Measurements from ENCODE around the gene THEMIS.

THEMIS gene

DNA sequence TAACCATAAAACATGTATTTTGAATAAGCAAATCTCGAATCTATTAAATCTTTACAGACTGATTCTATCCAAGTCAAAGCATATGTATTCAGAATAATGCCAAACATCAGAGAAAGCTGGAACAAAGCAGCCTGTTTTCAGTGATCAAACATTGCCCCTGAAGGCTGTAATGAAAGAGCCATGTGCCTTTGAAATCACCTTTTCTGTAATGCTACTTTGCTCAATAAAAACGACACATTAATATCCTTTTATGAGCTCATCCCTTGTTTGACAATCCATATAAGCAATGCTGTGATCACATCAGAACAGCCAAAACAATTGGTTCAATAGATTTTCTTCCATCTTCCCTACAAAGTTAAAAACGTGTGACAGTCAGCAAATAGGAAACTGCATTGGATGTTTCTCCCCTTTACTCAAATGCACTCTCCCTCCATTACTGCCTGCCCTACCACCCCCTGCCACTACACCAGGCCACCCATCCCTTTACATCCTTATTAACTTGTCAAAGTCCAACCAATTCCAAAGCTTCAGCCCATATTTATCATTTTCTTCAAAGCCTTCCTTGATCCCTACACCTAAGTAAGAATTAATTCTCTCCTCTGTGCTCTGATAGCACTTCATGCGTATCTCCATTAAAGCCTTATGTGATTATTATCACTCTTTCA lies 42.0 kb downstream of the THEMIS start:
- no peak for DNase-seq (ENCODE audit: low spot score)

DNA sequence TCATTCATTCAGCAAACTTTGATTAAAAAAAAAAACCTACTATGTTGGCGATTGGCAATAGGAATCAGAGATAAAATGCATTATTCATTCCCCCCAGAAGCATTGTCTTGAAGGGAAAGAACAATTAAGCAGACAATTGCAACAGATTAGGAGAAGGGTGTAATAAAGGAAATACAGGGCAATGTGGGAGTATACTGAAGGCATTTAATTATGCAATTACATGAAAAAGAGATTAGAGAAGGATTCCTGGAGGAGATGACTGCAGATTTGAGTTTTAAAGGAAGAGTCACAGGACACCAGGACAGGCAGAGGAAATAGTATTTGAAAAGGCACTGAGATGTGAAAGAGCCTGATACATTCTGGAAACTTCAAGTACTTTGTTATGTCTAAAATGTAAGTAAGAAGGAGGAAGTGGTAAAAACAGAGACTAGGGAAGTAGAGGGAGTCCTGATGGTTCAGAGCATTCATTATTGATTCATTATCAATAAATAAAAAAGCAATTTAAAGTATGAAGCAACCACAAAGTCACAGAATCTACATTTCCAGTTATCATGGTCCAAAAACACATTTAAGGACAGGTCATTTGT lies 43.7 kb downstream of the THEMIS start:
- DNase-seq (ENCODE audit: low spot score) = no peak

- DNase-seq (ENCODE audit: low spot score) = peak; percentile 8
Measured at GRCh38 chr6:127855542-127856159, 45.2 kb downstream of the THEMIS start.

DNA sequence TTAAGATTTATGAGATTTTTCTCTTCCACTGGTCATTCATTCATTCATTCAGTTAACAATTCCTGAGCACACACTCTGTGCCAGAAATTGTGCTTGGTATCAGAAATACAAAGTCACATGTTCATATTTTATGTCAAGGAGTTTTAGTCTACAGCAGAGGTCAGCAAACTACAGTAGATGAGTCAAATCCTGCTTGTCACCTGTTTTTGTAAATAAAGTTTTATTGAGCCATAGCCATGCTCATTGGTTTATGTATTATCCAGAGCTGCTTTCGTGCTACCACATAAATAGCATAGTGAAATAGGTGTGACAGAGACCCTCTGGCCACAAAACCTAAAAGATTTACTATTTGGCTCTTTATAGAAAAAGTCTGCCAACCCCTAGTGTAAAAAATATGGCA lies 46.8 kb downstream of the THEMIS start:
- no peak for DNase-seq (ENCODE audit: low spot score)

DNA sequence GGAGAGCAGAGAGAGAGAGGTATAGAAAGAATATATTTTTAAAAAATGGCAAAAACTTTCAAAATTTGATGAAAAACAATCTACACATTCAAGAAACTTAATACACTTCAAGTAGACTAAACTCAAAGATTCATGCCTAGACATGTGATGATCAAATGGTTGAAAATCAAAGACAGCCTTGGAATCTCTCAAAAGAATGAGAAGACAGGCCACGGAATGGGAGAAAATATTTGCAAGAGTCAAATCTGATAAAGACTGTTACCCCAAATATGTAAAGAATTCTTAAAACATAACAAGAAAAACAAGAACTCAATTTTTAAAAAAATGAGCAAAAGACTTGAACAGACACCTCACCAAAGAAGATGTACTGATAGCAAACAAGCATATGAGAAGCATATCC lies 49.7 kb downstream of the THEMIS start:
- no peak for DNase-seq (ENCODE audit: low spot score)

GRCh38 chr6:127845242-127845641 lies 55.6 kb downstream of the THEMIS start:
- DNase-seq (ENCODE audit: low spot score) = no peak

GRCh38 chr6:127844529-127844928 lies 56.3 kb downstream of the THEMIS start:
- no peak for DNase-seq (ENCODE audit: low spot score)

DNA sequence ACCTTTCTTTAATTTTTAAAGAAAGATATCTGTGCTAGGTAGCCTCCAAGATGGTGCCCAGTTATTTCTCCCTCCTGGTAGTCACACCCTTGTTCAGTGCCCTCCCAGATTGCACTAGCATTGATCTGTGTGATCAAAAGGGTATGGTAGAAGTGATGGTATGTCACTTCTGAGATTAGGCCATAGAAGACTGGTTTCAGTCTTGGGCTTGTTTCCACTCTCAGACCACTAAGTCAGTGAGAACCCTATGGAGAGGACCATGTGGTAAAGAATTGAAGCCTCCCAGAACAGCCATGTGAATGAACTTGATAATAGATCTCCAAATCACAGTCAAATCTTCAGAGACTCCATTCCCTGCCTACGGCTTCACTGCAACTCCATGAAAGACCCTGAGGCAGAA lies 57.3 kb downstream of the THEMIS start:
- DNase-seq (ENCODE audit: low spot score) = no peak

DNA sequence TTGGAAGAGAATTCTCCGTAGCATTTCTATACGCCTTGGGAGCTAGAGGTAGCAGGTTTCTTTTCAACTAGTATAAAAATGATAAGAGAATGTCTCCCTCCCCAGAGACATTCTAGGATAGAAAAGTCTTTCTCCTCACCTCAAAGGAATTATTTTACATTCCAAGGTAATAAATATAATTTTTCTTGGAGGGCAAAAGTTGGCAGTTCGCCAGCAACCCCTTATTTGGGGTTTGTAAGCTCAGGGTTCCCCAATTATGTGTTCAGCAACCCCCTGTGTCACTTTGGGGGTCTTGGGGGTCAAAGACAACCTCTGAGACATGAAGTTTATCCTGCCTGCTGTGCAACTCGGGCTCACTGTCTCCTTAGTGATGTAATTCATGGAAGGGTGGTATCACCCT lies 58.3 kb downstream of the THEMIS start:
- no peak for DNase-seq (ENCODE audit: low spot score)

GRCh38 chr6:127841811-127842210 lies 59.0 kb downstream of the THEMIS start:
- DNase-seq (ENCODE audit: low spot score) = peak; percentile 12

DNA sequence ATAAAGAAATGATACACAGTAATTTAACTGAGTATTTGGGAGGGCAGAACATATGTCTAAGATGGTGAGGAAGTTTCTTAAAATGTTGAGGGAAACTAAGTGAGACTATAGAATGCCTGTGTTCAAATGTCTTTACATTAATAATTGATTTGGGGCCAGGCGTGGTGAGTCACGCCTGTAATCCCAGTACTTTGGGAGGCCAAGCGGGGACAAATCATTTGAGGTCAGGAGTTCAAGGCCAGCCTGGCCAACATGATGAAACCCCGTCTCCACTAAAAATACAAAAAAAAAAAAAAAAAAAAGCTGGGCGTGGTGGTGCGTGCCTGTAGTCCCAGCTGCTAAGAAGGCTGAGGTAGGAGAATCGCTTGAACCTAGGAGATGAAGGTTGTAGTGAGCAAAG lies 66.7 kb downstream of the THEMIS start:
- no peak for DNase-seq (ENCODE audit: low spot score)

GRCh38 chr6:127833336-127833735 lies 67.5 kb downstream of the THEMIS start:
- no peak for DNase-seq (ENCODE audit: low spot score)

DNA sequence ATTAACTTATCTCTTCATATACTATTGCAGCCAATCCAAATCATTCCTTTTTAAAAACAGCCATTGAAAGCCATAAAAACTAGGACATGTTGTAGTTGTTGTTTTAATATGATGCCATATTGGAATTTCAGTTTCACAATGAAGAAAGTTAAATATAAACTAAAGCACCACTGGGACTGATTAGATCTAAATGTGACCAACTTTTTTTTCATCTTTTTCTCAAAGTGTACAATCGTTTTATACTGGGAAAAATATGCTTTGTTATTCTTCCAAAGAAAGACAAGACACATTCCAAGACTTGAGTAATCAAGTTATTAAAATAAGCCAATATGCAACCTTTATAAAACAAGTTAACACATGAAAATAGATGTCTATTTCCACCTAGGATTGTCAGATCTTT lies 68.5 kb downstream of the THEMIS start:
- DNase-seq (ENCODE audit: low spot score) = no peak

- DNase-seq (ENCODE audit: low spot score) = no peak
Measured at GRCh38 chr6:127824061-127824460, 76.8 kb downstream of the THEMIS start.

- no peak for DNase-seq (ENCODE audit: low spot score)
Measured at GRCh38 chr6:127821431-127821830, 79.4 kb downstream of the THEMIS start.

- no peak for DNase-seq (ENCODE audit: low spot score)
Measured at GRCh38 chr6:127818149-127818548, 82.7 kb downstream of the THEMIS start.

- DNase-seq (ENCODE audit: low spot score) = no peak
Measured at GRCh38 chr6:127816643-127817042, 84.2 kb downstream of the THEMIS start.

DNA sequence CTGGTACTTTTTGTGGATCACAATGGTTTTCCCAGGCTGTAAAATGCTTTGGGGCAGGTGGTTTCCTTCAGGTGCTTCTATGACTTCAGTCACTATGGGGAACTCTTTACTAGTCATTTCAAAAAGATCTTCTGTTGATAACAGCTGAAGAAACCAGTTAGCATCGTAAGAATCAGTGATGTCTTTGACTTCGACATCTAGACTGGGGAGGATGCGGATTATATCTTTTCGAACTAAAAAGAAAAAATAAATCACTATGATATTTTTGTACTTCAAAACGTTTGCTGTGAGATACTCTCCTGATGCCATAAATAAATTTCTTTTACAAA lies 87.2 kb downstream of the THEMIS start:
- no peak for DNase-seq (ENCODE audit: low spot score)

GRCh38 chr6:127812985-127813698 lies 87.7 kb downstream of the THEMIS start:
- no peak for DNase-seq (ENCODE audit: low spot score)

- DNase-seq (ENCODE audit: low spot score) = no peak
Measured at GRCh38 chr6:127811900-127812570, 88.8 kb downstream of the THEMIS start.

GRCh38 chr6:127807806-127808517 lies 92.9 kb downstream of the THEMIS start:
- no peak for DNase-seq (ENCODE audit: low spot score)

DNA sequence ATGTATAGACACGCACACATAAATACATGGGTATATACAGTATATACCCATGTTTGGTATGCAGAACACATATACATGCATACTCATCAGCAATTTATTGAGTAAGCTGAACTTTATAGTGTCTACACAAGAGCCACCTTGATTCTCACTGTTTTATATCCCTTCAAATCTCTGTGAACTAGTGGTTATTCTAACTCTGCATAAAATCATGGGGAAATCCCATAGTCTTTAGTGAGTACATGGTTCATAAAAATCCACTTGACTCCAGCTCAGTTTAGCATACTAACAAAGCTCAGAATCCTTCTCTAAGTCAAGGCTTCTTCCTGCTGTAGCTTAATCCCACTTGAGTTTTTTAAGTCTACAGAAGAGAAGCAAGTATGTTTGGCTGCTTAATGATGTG lies 104.1 kb downstream of the THEMIS start:
- DNase-seq (ENCODE audit: low spot score) = no peak

All from AG08396 (cell line).